ENCODE results near the gene SLC25A10. TPM values are rescaled to one million over a fixed set of nuclear protein-coding genes. Genes with fewer than 3 reads are reported as not detected.
A peak's percentile ranks its signal among the peaks of the same experiment; 100 is the strongest.

The SLC25A10 gene
- total and polyA plus RNA-seq, 2 of the 4 experiments (the other 2 are of a cell fraction), result 14.9 to 19.0 TPM

- Histone ChIP-seq H3K4me1 (ENCODE audit: control insufficient read depth, insufficient read depth, low read length) (peaks cover 5% of the 10 kb centered on the region), H3K4me2 (ENCODE audit: low read depth, low read length) (no peak overlapping the region), H2AK5ac (ENCODE audit: low read depth, low read length) (no peak overlapping the region), H4K20me1 (ENCODE audit: insufficient read depth, low read length) (no peaks in the 10 kb centered on the region; the same call in 1 of the 2 replicates), H3K9me1 (ENCODE audit: insufficient read depth, low read length) (peaks cover 3% of the 10 kb centered on the region; the same call in 1 of the 2 replicates), H3K4ac (ENCODE audit: low read depth, low read length) (no peak overlapping the region), H2AFZ (replicated peaks; ENCODE audit: low read length, poor library complexity) (peak overlapping the region; percentile 70), H3K56ac (ENCODE audit: extremely low read depth, insufficient read depth, low read length) (no peak overlapping the region), H2BK20ac (ENCODE audit: low read depth, low read length) (no peak overlapping the region), H2BK15ac (ENCODE audit: low read depth, low read length) (no peak overlapping the region), H3K9ac (ENCODE audit: low read depth, low read length) (no peak overlapping the region), H3K9me3 (ENCODE audit: control insufficient read depth, insufficient read depth, low read length) (no peaks in the 10 kb centered on the region), H3K14ac (replicated peaks; ENCODE audit: low read depth, low read length) (no peak overlapping the region), H4K5ac (ENCODE audit: low read depth, low read length) (no peak overlapping the region), H3K27me3 (ENCODE audit: control insufficient read depth, insufficient read depth, low read length) (no peaks in the 10 kb centered on the region; the same call in 1 of the 2 replicates), H2AK9ac (replicated peaks; ENCODE audit: low read depth, low read length, poor library complexity) (peak overlapping the region; percentile 90), H4K8ac (ENCODE audit: low read depth in 2 of 2, low read length in 2 of 2) (no peak overlapping the region), H3K18ac (ENCODE audit: low read depth, low read length) (no peak overlapping the region), H3K36me3 (ENCODE audit: control insufficient read depth, insufficient read depth, low read length) (no peaks in the 10 kb centered on the region), H3K79me1 (ENCODE audit: low read depth in 1 of 2, low read length in 2 of 2) (no peaks in the 10 kb centered on the region), H3K4me3 (ENCODE audit: insufficient read depth, low read depth, low read length) (no peak overlapping the region), H2BK5ac (ENCODE audit: low read depth, low read length, poor library complexity, severe bottlenecking) (no peak overlapping the region), H4K91ac (ENCODE audit: insufficient read depth, low read depth, low read length) (no peak overlapping the region), H3K23ac (ENCODE audit: low read depth, low read length) (no peak overlapping the region), H2BK120ac (ENCODE audit: low read depth, low read length) (no peak overlapping the region), H3K27ac (ENCODE audit: insufficient read depth, low read length) (no peak overlapping the region)
- 54% methylated on average over 13 of the region's 32 CpGs; no CpG with 5 or more reads in 1 of the 2 experiments for WGBS, 2 experiments (ENCODE audit: extremely low coverage in 2 of 2, insufficient read length in 1 of 2)
- intact Hi-C loops (cut with micrococcal nuclease) (loop anchor here (1.0 kb wide), 1 partner anchor 128 kb away; no protein-coding TSS in a partner anchor), in situ Hi-C loops (cut with MboI; ENCODE audit: low sequenced_read_pairs) (no loop called here), dilution Hi-C loops (cut with HindIII; ENCODE audit: low sequenced_read_pairs, unreplicated experiment) (no loop called here)
- ChIA-PET POLR2A (ENCODE audit: unreplicated experiment) (no interaction called here), CTCF (no interaction called here)
- DNase-seq (peak; percentile 55), ATAC-seq (ENCODE audit: low read depth) (peak; percentile 99)
- BruUV-seq (replicated peaks), result no TSS peak
- TF ChIP-seq POLR2A (IDR thresholded peaks at IDR 0.05; ENCODE audit: low read depth, low read length) (no peak), MAFK (IDR thresholded peaks at IDR 0.05; ENCODE audit: low read depth, low read length) (no peak), FOS (IDR thresholded peaks at IDR 0.05; ENCODE audit: low read depth, low read length) (no peak), MAZ (IDR thresholded peaks at IDR 0.05; ENCODE audit: borderline replicate concordance, low read depth, low read length) (peak; percentile 61; the same call in 1 of the 2 replicates), CHD1 (IDR thresholded peaks at IDR 0.05; ENCODE audit: low read depth, low read length) (no peak), CTCF (conservative IDR thresholded peaks at IDR 0.05; ENCODE audit: low read depth, low read length) (peak; percentile 94), RFX5 (IDR thresholded peaks at IDR 0.05; ENCODE audit: low read depth, low read length) (no peak), USF2 (IDR thresholded peaks at IDR 0.05; ENCODE audit: low read depth, low read length) (no peak), CEBPB (IDR thresholded peaks at IDR 0.05; ENCODE audit: low read depth, low read length) (no peak), SMC3 (IDR thresholded peaks at IDR 0.05; ENCODE audit: low read depth, low read length) (peak; percentile 82), BHLHE40 (IDR thresholded peaks at IDR 0.05; ENCODE audit: low read depth, low read length) (no peak), MXI1 (IDR thresholded peaks at IDR 0.05; ENCODE audit: borderline replicate concordance, low read depth, low read length) (no peak), NFE2L2 (IDR thresholded peaks at IDR 0.05; ENCODE audit: low read depth, low read length) (no peak), ELK1 (IDR thresholded peaks at IDR 0.05; ENCODE audit: borderline replicate concordance, low read depth, low read length) (no peak)
These were observed 21.7 kb downstream of the SLC25A10 start for GRCh38 chr17:81733507-81734404.

Measured in IMR-90 (cell line).